HG02884 (cell line): Measurements from ENCODE around the gene HSDL1.
A peak's percentile ranks its signal among the peaks of the same experiment; 100 is the strongest.

Experiments used
- ATAC-seq: cut with Tn5 transposase; IDR thresholded peaks from one replicate; pipeline ENCODE4 v1.9.1; 2021; ENCODE audit warnings: mild to moderate bottlenecking, moderate library complexity; ENCODE audit not compliant: unreplicated experiment

Gene HSDL1

GRCh38 chr16:84176192-84177053 is 31.4 kb upstream of the HSDL1 start:
- ATAC-seq: no peak

- ATAC-seq: peak; percentile 80
Observed at GRCh38 chr16:84175350-84176081, 30.5 kb upstream of the HSDL1 start.

- no peak for ATAC-seq
Observed at GRCh38 chr16:84174396-84174795, 29.4 kb upstream of the HSDL1 start.

- ATAC-seq: no peak
Observed at GRCh38 chr16:84169765-84170310, 24.9 kb upstream of the HSDL1 start.

GRCh38 chr16:84166796-84167695 is 22.1 kb upstream of the HSDL1 start:
- no peak for ATAC-seq

GRCh38 chr16:84165746-84166145 is 20.8 kb upstream of the HSDL1 start:
- no peak for ATAC-seq

- no peak for ATAC-seq
Observed at GRCh38 chr16:84161801-84162200, 16.8 kb upstream of the HSDL1 start.

- no peak for ATAC-seq
Observed at GRCh38 chr16:84161037-84161436, 16.1 kb upstream of the HSDL1 start.

- ATAC-seq: no peak
Observed at GRCh38 chr16:84159800-84160199, 14.8 kb upstream of the HSDL1 start.

GRCh38 chr16:84159007-84159406 is 14.0 kb upstream of the HSDL1 start:
- ATAC-seq: no peak

GRCh38 chr16:84156342-84156784 is 11.4 kb upstream of the HSDL1 start:
- no peak for ATAC-seq

- ATAC-seq: no peak
Observed at GRCh38 chr16:84155771-84156170, 10.8 kb upstream of the HSDL1 start.

GRCh38 chr16:84155226-84155625 is 10.2 kb upstream of the HSDL1 start:
- no peak for ATAC-seq

- no peak for ATAC-seq
Observed at GRCh38 chr16:84153660-84154214, 8.8 kb upstream of the HSDL1 start.

GRCh38 chr16:84150926-84151325 is 5.9 kb upstream of the HSDL1 start:
- no peak for ATAC-seq

GRCh38 chr16:84144209-84144858 is 643 bp downstream of the HSDL1 start:
- no peak for ATAC-seq

- ATAC-seq: no peak
Observed at GRCh38 chr16:84143784-84144199, 1.2 kb downstream of the HSDL1 start.

- ATAC-seq: no peak
Observed at GRCh38 chr16:84143081-84143480, 1.9 kb downstream of the HSDL1 start.

- no peak for ATAC-seq
Observed at GRCh38 chr16:84141143-84141670, 3.8 kb downstream of the HSDL1 start.
